Measurements from ENCODE around the gene OGFRL1. TPM values are rescaled to one million over a fixed set of nuclear protein-coding genes. Genes with fewer than 3 reads are reported as not detected.
"Not testable (repeated sequence)": the region's sequence is repeated elsewhere in the genome, so short reads cannot be mapped to it uniquely, and the experiment has no call there.

Gene OGFRL1
- total and polyA plus RNA-seq, 2 of the 4 experiments (the other 2 are of a cell fraction) = 5.4 to 5.7 TPM

GRCh38 chr6:71266392-71266791, 22.2 kb upstream of the OGFRL1 start:
- BruUV-seq (replicated peaks); H3K4me3 ChIP-seq (ENCODE audit: insufficient read depth, low read depth, low read length); H3K4me2 ChIP-seq (ENCODE audit: low read depth, low read length); H2BK20ac ChIP-seq (ENCODE audit: low read depth, low read length); ATAC-seq (ENCODE audit: low read depth); H2AK5ac ChIP-seq (ENCODE audit: low read depth, low read length); H3K18ac ChIP-seq (ENCODE audit: low read depth, low read length); H3K4ac ChIP-seq (ENCODE audit: low read depth, low read length); H3K9ac ChIP-seq (ENCODE audit: low read depth, low read length); H3K56ac ChIP-seq (ENCODE audit: extremely low read depth, insufficient read depth, low read length); H3K27me3 ChIP-seq (ENCODE audit: control insufficient read depth, insufficient read depth, low read length); H3K4me1 ChIP-seq (ENCODE audit: control insufficient read depth, insufficient read depth, low read length); H4K8ac ChIP-seq (ENCODE audit: low read depth in 2 of 2, low read length in 2 of 2); H3K79me1 ChIP-seq (ENCODE audit: low read depth in 1 of 2, low read length in 2 of 2); H2BK5ac ChIP-seq (ENCODE audit: low read depth, low read length, poor library complexity, severe bottlenecking); H2AFZ ChIP-seq (replicated peaks; ENCODE audit: low read length, poor library complexity); H2BK120ac ChIP-seq (ENCODE audit: low read depth, low read length); H3K36me3 ChIP-seq (ENCODE audit: control insufficient read depth, insufficient read depth, low read length); H4K91ac ChIP-seq (ENCODE audit: insufficient read depth, low read depth, low read length); H3K9me3 ChIP-seq (ENCODE audit: control insufficient read depth, insufficient read depth, low read length); H3K23ac ChIP-seq (ENCODE audit: low read depth, low read length); DNase-seq; dilution Hi-C loops (cut with HindIII; ENCODE audit: low sequenced_read_pairs, unreplicated experiment); H2BK15ac ChIP-seq (ENCODE audit: low read depth, low read length); H4K20me1 ChIP-seq (ENCODE audit: insufficient read depth, low read length); H2AK9ac ChIP-seq (replicated peaks; ENCODE audit: low read depth, low read length, poor library complexity); POLR2A ChIA-PET (ENCODE audit: unreplicated experiment); CTCF ChIA-PET; H3K14ac ChIP-seq (replicated peaks; ENCODE audit: low read depth, low read length); in situ Hi-C loops (cut with MboI; ENCODE audit: low sequenced_read_pairs); H3K9me1 ChIP-seq (ENCODE audit: insufficient read depth, low read length); H3K27ac ChIP-seq (ENCODE audit: insufficient read depth, low read length); intact Hi-C loops (cut with micrococcal nuclease); H4K5ac ChIP-seq (ENCODE audit: low read depth, low read length): not testable (repeated sequence)
- WGBS, 2 experiments (ENCODE audit: extremely low coverage in 2 of 2, insufficient read length in 1 of 2) = no CpG with 5 or more reads among the region's 24 CpGs
